Naive thymus-derived CD4-positive, alpha-beta T cell (primary cell): ENCODE data around the gene TRIM27. TPM values are rescaled to one million over a fixed set of nuclear protein-coding genes. Genes with fewer than 3 reads are reported as not detected.
"Not testable (repeated sequence)": the region's sequence is repeated elsewhere in the genome, so short reads cannot be mapped to it uniquely, and the experiment has no call there.

Experiments used
- ATAC-seq: fragments of 150-1000 bp; cut with Tn5 transposase; 2 replicates; pipeline ENCODE4 v1.10.0; 2021; ENCODE audit warnings: mild to moderate bottlenecking, moderate library complexity
- CTCF ChIA-PET: fragments of 350-600 bp; sonication (Branson Sonifier 250); formaldehyde crosslinking; loops from one replicate; lab custom pipeline; 2021; ENCODE audit warnings: antibody characterized with exemption; lab: Charles Lee
- POLR2A ChIA-PET: fragments of 350-600 bp; sonication (Branson Sonifier 250); formaldehyde crosslinking; loops from one replicate; lab custom pipeline; 2021; ENCODE audit warnings: antibody characterized with exemption, inconsistent platforms; lab: Charles Lee
- DNase-seq, 9 donors: peaks; one replicate each; pipeline versions ENCODE4 v3.0.0 to v3.0.0-alpha.2; 2020 to 2022; ENCODE audit warnings: mixed read lengths in 1 of 9
- H3K27ac ChIP-seq: one replicate; pipeline ENCODE4 v1.7.0; 2013; ENCODE audit warnings: mild to moderate bottlenecking, low read depth, low read length, moderate library complexity
- H3K27me3 ChIP-seq, 2 donors: one replicate each; pipeline ENCODE4 v1.7.0; 2013; ENCODE audit warnings: low read length in 2 of 2, mild to moderate bottlenecking in 2 of 2, moderate library complexity in 2 of 2; ENCODE audit not compliant: control insufficient read depth in 2 of 2, insufficient read depth in 2 of 2
- H3K36me3 ChIP-seq, 3 experiments: 1 replicate in 2 of 3; 2 replicates in 1 of 3; pipeline ENCODE4 v1.7.0; 2013; ENCODE audit warnings: low read length in 3 of 3, mild to moderate bottlenecking in 3 of 3, moderate library complexity in 1 of 3; ENCODE audit not compliant: insufficient read depth in 3 of 3, control insufficient read depth in 2 of 3
- H3K4me1 ChIP-seq, 2 donors: one replicate each; pipeline ENCODE4 v1.7.0; 2013; ENCODE audit warnings: low read length in 2 of 2, mild to moderate bottlenecking in 2 of 2, moderate library complexity in 1 of 2; ENCODE audit not compliant: control insufficient read depth in 2 of 2, insufficient read depth in 2 of 2
- H3K4me3 ChIP-seq: 2 replicates; pipeline ENCODE4 v1.7.0; 2013; ENCODE audit warnings: mild to moderate bottlenecking, low read length
- H3K9me3 ChIP-seq, 3 experiments: 1 replicate in 2 of 3; 2 replicates in 1 of 3; pipeline ENCODE4 v1.7.0; 2013; ENCODE audit warnings: low read length in 3 of 3; ENCODE audit not compliant: control insufficient read depth in 2 of 3
- H3K27ac Mint-ChIP-seq, 9 donors: one replicate each; pipeline ENCODE4 v1.8.0; 2020 to 2022; ENCODE audit warnings: mixed read lengths in 9 of 9, mild to moderate bottlenecking in 8 of 9, moderate library complexity in 5 of 9, inconsistent platforms in 2 of 9
- H3K27me3 Mint-ChIP-seq, 5 donors: one replicate each; pipeline ENCODE4 v1.8.0; 2021 to 2022; ENCODE audit warnings: mixed read lengths in 5 of 5, mild to moderate bottlenecking in 1 of 5
- H3K36me3 Mint-ChIP-seq, 5 donors: one replicate each; pipeline ENCODE4 v1.8.0; 2020 to 2022; ENCODE audit warnings: mixed read lengths in 5 of 5, mild to moderate bottlenecking in 3 of 5, inconsistent platforms in 1 of 5
- H3K4me1 Mint-ChIP-seq, 7 donors: one replicate each; pipeline ENCODE4 v1.8.0; 2020 to 2022; ENCODE audit warnings: mixed read lengths in 7 of 7, mild to moderate bottlenecking in 3 of 7, inconsistent platforms in 1 of 7
- H3K4me3 Mint-ChIP-seq, 10 donors: one replicate each; pipeline ENCODE4 v1.8.0; 2020 to 2022; ENCODE audit warnings: mild to moderate bottlenecking in 10 of 10, mixed read lengths in 10 of 10, moderate library complexity in 6 of 10, inconsistent platforms in 2 of 10
- H3K9me3 Mint-ChIP-seq, 11 donors: one replicate each; pipeline ENCODE4 v1.8.0; 2020 to 2022; ENCODE audit warnings: mixed read lengths in 11 of 11, mild to moderate bottlenecking in 4 of 11, inconsistent platforms in 1 of 11, moderate library complexity in 1 of 11
- intact Hi-C, 2 donors: fragments of 100-400 bp; cut with micrococcal nuclease; formaldehyde crosslinking; loops; one replicate each; pipeline ENCODE4 v1.15.1; 2023
- polyA plus RNA-seq, 2 donors: library from polyadenylated mRNA; unstranded; fragments of 300-500 nt; fragmentation: Illumina TruSeq; gene quantifications; one replicate each; pipeline ENCODE4 v1.2.3, GENCODE V29; 2021
- total RNA-seq, 6 experiments: library from RNA in 5 of 6; stranded (reverse) in 5 of 6; gene quantifications; 1 replicate in 5 of 6; 2 replicates in 1 of 6; pipeline ENCODE4 v1.2.3 and lab custom pipeline; 2021 to 2026

TRIM27 gene
- total and polyA plus RNA-seq, 7 experiments from 2014 or later: 22.9 to 93.9 (median 67.5) TPM

DNA sequence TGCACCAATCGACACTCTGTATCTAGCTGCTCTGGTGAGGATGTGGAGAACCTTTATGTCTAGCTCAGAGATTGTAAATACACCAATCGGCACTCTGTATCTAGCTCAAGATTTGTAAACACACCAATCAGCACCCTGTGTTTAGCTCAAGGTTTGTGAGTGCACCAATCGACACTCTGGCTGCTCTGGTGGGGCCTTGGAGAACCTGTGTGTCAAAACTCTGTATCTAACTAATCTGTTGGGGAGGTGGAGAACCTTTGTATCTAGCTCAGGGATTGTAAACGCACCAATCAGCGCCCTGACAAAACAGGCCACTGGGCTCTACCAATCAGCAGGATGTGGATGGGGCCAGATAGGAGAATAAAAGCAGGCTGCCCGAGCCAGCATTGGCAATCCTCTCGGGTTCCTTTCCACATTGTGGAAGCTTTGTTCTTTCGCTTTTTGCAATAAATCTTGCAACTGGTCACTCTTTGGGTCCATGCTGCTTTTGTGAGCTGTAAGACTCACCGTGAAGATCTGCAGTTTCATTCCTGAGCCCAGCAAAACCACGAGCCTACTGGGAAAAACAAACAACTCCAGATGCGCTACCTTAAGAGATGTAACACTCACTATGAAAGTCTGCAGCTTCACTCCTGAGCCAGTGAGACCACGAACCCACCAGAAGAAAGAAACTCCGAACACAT, 34.9 kb upstream of the TRIM27 start:
- intact Hi-C loops, H3K4me3 ChIP-seq, DNase-seq, POLR2A ChIA-PET, H3K36me3 ChIP-seq, H3K36me3 Mint-ChIP-seq, H3K4me3 Mint-ChIP-seq, CTCF ChIA-PET, H3K27me3 ChIP-seq, H3K27ac Mint-ChIP-seq, H3K4me1 ChIP-seq, H3K9me3 Mint-ChIP-seq, H3K27ac ChIP-seq, ATAC-seq, H3K9me3 ChIP-seq: not testable (repeated sequence)
- peaks cover 11 to 39% (median 17%) of the 10 kb centered on the region in 5 donors for H3K27me3 Mint-ChIP-seq
- peaks cover 0 to 18% (median 13%) of the 10 kb centered on the region in 7 donors for H3K4me1 Mint-ChIP-seq

DNA sequence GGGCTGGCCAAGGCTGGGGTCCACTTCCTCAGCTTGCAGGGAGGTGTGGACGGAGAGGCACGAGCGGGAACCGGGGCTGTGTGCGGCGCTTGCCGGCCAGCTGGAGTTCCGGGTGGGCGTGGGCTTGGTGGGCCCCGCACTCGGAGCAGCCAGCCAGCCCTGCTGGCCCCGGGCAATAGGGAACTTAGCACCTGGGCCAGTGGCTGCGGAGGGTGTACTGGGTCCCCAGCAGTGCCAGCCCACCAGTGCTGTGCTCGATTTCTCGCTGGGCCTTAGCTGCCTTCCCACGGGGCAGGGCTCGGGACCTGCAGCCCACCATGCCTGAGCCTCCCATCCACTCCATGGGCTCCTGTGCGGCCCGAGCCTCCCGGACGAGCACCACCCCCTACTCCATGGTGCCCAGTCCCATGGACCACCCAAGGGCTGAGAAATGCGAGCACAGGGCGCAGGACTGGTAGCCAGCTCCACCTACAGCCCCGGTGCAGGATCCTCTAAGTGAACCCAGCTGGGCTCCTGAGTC, 34.1 kb upstream of the TRIM27 start:
- H3K27ac Mint-ChIP-seq, H3K4me1 ChIP-seq, H3K27me3 ChIP-seq, H3K36me3 Mint-ChIP-seq, H3K9me3 ChIP-seq, ATAC-seq, H3K4me3 ChIP-seq, H3K4me3 Mint-ChIP-seq, DNase-seq, H3K36me3 ChIP-seq, intact Hi-C loops, CTCF ChIA-PET, H3K9me3 Mint-ChIP-seq, H3K27ac ChIP-seq: not testable (repeated sequence)
- Mint-ChIP-seq H3K4me1 (peaks cover 0 to 25% (median 16%) of the 10 kb centered on the region in 7 donors), H3K27me3 (peaks cover 11 to 43% (median 17%) of the 10 kb centered on the region in 5 donors)
- POLR2A ChIA-PET: interaction anchor here (0.9 kb wide), 1 partner anchor 18 kb away, joined by 3 read pairs; no protein-coding TSS in a partner anchor

DNA sequence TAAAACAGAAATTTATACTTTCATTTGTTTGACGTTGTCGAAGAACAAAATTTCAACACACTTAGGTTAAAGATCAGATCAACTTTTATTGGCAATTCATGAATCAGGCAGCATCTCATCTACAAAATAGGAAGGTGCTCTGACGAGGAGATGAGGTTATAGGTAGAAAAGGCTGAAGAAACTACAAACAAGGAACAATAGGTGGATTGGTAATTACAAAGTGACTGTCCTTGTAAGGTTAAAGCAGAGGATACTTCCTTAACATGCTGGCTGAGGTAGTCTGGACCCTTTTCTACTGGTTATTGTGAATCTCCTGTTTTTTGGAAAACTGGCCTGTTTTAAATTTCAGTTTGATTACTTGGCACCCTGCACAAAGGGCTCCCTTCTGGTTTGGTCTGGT, 32.5 kb upstream of the TRIM27 start:
- no peak for DNase-seq

DNA sequence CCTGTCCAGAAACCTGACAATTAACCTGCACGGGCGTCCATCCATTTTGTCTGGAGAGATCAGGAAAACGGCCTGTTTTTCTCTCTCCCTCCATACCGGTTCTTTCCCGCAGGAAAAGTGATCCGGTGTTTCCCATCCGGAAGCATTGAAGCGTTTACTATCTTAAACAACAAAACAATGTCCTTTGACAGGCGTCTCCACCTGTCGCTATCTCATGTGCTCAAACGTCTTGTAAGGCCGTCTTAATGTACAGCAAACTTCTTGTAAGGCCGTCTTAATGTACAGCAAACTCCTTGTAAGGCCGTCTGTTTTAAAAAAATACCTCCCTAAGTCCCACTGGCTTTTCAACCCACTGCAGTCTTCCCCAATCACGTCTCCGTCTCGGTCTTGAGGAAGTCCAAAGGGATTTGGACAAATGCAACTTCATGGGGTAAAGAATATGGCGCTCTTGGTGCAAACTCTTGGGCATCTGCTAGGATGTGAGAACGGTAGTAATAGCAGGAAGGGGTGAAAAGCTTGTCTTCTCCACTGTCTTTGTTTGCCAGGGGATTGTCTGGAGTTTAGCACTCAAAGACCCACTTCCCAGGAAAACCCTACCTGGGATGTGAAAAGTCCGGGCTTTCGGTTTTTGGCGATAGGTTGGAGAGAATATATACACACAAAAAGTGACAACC, 29.9 kb upstream of the TRIM27 start:
- intact Hi-C loops: loop anchor here (1.0 to 2.0 kb wide), 3 partner anchors 9 to 28 kb away; no protein-coding TSS in a partner anchor
- CTCF ChIA-PET: no interaction called here

More for the DNA sequence above, 32.5 kb upstream of the TRIM27 start:
- no peaks in the 10 kb centered on the region for H3K9me3 ChIP-seq
- Mint-ChIP-seq H3K27me3 (peaks cover 9 to 33% (median 17%) of the 10 kb centered on the region in 5 donors), H3K27ac (no peak overlapping the region), H3K36me3 (no peaks in the 10 kb centered on the region), H3K4me1 (peaks cover 0 to 30% (median 16%) of the 10 kb centered on the region in 7 donors), H3K9me3 (peaks cover 0 to 5% (median 2%) of the 10 kb centered on the region in 11 donors), H3K4me3 (no peak overlapping the region)
- no peak for ATAC-seq
- no peaks in the 10 kb centered on the region for H3K27me3 ChIP-seq
- no peak overlapping the region for H3K4me3 ChIP-seq
- no peaks in the 10 kb centered on the region for H3K36me3 ChIP-seq
- no peak overlapping the region for H3K27ac ChIP-seq
- intact Hi-C loops: no loop called here
- peaks cover 3 to 7% of the 10 kb centered on the region in 2 donors for H3K4me1 ChIP-seq
- ChIA-PET CTCF (no interaction called here), POLR2A (interaction anchor here (0.7 kb wide), 2 partner anchors 13 to 34 kb away, joined by 3 read pairs; no protein-coding TSS in a partner anchor)

DNA sequence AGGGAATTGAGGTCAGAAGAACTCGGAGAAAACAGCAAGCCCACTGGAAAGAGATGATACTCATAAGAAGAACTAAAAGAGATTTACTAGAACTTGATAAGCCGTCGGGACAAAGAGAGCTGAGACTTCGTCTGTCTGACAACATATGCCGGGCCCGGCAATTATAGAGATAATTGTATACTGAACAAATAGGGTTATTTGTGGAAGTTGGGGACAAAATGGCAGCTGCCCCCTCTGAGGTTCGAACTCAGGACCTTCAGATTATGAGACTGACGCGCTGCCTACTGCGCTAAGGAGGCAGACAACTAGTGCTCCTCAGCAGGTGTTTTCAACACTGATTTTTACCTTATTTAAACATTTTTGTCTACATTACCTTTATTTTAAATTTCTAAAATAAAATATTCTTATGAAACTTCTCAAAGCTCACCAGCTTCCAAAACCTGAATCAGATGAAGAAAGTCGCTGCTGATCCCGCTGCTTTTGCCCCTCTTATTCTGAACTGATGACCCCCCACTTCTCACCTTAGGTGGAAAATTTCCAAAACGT, 29.3 kb upstream of the TRIM27 start:
- Histone ChIP-seq H3K27ac (no peak overlapping the region), H3K27me3 (no peaks in the 10 kb centered on the region), H3K4me3 (peak overlapping the region; percentile 58), H3K36me3 (no peaks in the 10 kb centered on the region), H3K4me1 (peaks cover 3 to 7% of the 10 kb centered on the region in 2 donors), H3K9me3 (no peaks in the 10 kb centered on the region)
- H3K36me3 Mint-ChIP-seq: no peaks in the 10 kb centered on the region
- ATAC-seq: peak; percentile 55
- intact Hi-C loops: loop anchor here (1.0 to 2.0 kb wide), 3 partner anchors 9 to 28 kb away; no protein-coding TSS in a partner anchor
- ChIA-PET CTCF (no interaction called here), POLR2A (interaction anchor here (1.2 kb wide), 1 partner anchor 12 kb away, joined by 3 read pairs; no protein-coding TSS in a partner anchor)
- DNase-seq: peak; percentile 18 to 70 (median 62)
- H3K4me3 Mint-ChIP-seq: peak overlapping the region; percentile 63 to 92 (median 86)
- peak overlapping the region; percentile 6 to 88 (median 77) for H3K27ac Mint-ChIP-seq
- H3K4me1 Mint-ChIP-seq: peaks cover 0 to 30% (median 19%) of the 10 kb centered on the region in 7 donors
- H3K27me3 Mint-ChIP-seq: peaks cover 0 to 32% (median 6%) of the 10 kb centered on the region in 5 donors
- peaks cover 0 to 9% (median 2%) of the 10 kb centered on the region in 11 donors for H3K9me3 Mint-ChIP-seq

More for the DNA sequence above, 29.9 kb upstream of the TRIM27 start:
- Histone ChIP-seq H3K9me3 (no peaks in the 10 kb centered on the region), H3K27ac (no peak overlapping the region), H3K27me3 (no peaks in the 10 kb centered on the region), H3K4me1 (peaks cover 3 to 7% of the 10 kb centered on the region in 2 donors), H3K4me3 (peak overlapping the region; percentile 58), H3K36me3 (no peaks in the 10 kb centered on the region)
- Mint-ChIP-seq H3K4me3 (peak overlapping the region; percentile 63 to 92 (median 86)), H3K9me3 (peaks cover 0 to 9% (median 3%) of the 10 kb centered on the region in 11 donors), H3K4me1 (peaks cover 0 to 30% (median 19%) of the 10 kb centered on the region in 7 donors), H3K36me3 (no peaks in the 10 kb centered on the region), H3K27me3 (peaks cover 0 to 33% (median 6%) of the 10 kb centered on the region in 5 donors), H3K27ac (peak overlapping the region; percentile 6 to 88 (median 77))
- ATAC-seq (no peak), DNase-seq (peak in 1 of 9 donors; percentile 7)
- POLR2A ChIA-PET: interaction anchor here (1.2 kb wide), 1 partner anchor 13 kb away, joined by 3 read pairs; no protein-coding TSS in a partner anchor

DNA sequence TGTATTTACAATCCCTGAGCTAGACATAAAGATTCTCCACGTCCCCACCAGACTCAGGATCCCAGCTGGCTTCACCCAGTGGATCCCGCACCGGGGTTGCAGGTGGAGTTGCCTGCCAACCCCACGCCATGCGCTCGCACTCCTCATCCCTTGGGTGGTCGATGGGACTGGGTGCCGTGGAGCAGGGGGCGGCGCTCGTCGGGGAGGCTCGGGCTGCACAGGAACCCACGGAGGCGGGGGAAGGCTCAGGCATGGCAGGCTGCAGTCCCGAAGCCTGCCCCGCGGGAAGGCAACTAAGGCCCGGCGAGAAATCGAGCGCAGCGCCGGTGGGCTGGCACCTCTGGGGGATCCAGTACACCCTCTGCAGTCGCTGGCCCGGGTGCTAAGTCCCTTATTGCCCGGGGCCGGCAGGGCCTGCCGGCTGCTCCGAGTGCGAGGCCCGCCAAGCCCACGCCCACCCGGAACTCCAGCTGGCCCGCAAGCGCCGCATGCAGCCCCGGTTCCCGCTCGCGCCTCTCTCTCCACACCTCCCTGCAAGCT, 25.9 kb upstream of the TRIM27 start:
- Mint-ChIP-seq H3K27ac (peak overlapping the region in 1 of 9 donors; percentile 9), H3K4me1 (peaks cover 0 to 27% (median 18%) of the 10 kb centered on the region in 7 donors), H3K27me3 (peaks cover 0 to 16% (median 3%) of the 10 kb centered on the region in 5 donors), H3K9me3 (peaks cover 0 to 11% (median 2%) of the 10 kb centered on the region in 11 donors)
- H3K36me3 Mint-ChIP-seq, H3K4me1 ChIP-seq, H3K4me3 ChIP-seq, H3K9me3 ChIP-seq, CTCF ChIA-PET, H3K4me3 Mint-ChIP-seq, H3K27ac ChIP-seq, H3K36me3 ChIP-seq, ATAC-seq, DNase-seq, H3K27me3 ChIP-seq: not testable (repeated sequence)
- POLR2A ChIA-PET: interaction anchor here (0.6 kb wide), 1 partner anchor 57 kb away, joined by 3 read pairs; no protein-coding TSS in a partner anchor
- intact Hi-C loops: loop anchor here in 1 of 2 donors (10.0 kb wide), 2 partner anchors 1475 to 1775 kb away; partner anchors contain the start of gene ZNF184
